Activated CD4-positive, alpha-beta T cell treated with anti-CD3 and anti-CD28 coated beads for 36 hours (primary cell): ENCODE data around the gene MCCC2. TPM values are rescaled to one million over a fixed set of nuclear protein-coding genes. Genes with fewer than 3 reads are reported as not detected.
"Not testable (repeated sequence)": the region's sequence is repeated elsewhere in the genome, so short reads cannot be mapped to it uniquely, and the experiment has no call there.

Experiments
- ATAC-seq: fragments of 200-7000 bp; cut with Tn5 transposase; one replicate; pipeline ENCODE4 v1.10.0; 2021; ENCODE audit warnings: mild to moderate bottlenecking, moderate library complexity
- CTCF ChIA-PET: fragments of 350-600 bp; sonication (Branson Sonifier 250); formaldehyde crosslinking; loops from one replicate; lab custom pipeline; 2021; ENCODE audit warnings: antibody characterized with exemption; lab: Charles Lee
- POLR2A ChIA-PET: fragments of 350-600 bp; sonication (Branson Sonifier 250); formaldehyde crosslinking; loops from one replicate; lab custom pipeline; 2021; ENCODE audit warnings: antibody characterized with exemption, inconsistent platforms; lab: Charles Lee
- DNase-seq: peaks from one replicate; pipeline ENCODE4 v3.0.0-alpha.2; 2020
- H3K27ac Mint-ChIP-seq: one replicate; pipeline ENCODE4 v1.8.0; 2021; ENCODE audit warnings: mixed read lengths
- H3K27me3 Mint-ChIP-seq: one replicate; pipeline ENCODE4 v1.8.0; 2021; ENCODE audit warnings: mixed read lengths
- H3K36me3 Mint-ChIP-seq: one replicate; pipeline ENCODE4 v1.8.0; 2021; ENCODE audit warnings: low read depth, mixed read lengths
- H3K4me1 Mint-ChIP-seq: one replicate; pipeline ENCODE4 v1.8.0; 2021; ENCODE audit warnings: mixed read lengths
- H3K4me3 Mint-ChIP-seq: one replicate; pipeline ENCODE4 v1.8.0; 2021; ENCODE audit warnings: mild to moderate bottlenecking, moderate library complexity, mixed read lengths
- H3K9me3 Mint-ChIP-seq: one replicate; pipeline ENCODE4 v1.8.0; 2021; ENCODE audit warnings: low read depth, mixed read lengths
- intact Hi-C, 2 experiments: fragments of 100-400 bp; cut with DNase I in 1 of 2; cut with micrococcal nuclease in 1 of 2; formaldehyde crosslinking; loops; one replicate each; pipeline versions ENCODE4 v1.14.2 to v1.15.1; 2022 to 2024; cut with DNase I, micrococcal nuclease
- total RNA-seq, 2 experiments: library from RNA; stranded (reverse); gene quantifications; one replicate each; pipeline ENCODE4 v1.2.3, GENCODE V29; 2021

The MCCC2 gene
- total RNA-seq, 2 experiments from 2014 or later = 52.2 to 56.4 TPM

DNA sequence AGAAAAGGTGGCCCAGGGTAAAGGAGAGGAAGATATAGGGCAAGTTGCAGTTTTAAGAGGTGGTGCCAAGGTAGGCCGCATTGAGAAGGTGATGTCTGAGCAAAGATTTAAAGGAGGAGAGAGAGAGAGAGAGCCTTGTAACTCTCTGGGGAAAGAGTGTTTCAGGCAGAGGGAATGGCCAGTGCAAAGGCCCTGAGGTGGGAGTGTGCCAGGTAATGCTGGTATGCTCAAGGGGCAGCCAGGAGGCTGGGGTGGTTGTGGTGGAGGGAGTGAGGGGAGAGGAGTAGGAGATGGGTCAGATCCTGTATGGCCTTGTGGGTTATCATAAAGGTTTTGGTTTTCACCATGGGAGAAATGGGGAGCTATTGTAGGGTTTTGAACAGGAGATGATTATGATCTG is 9.9 kb downstream of the MCCC2 start:
- Mint-ChIP-seq H3K9me3 (no peaks in the 10 kb centered on the region), H3K36me3 (peaks cover 45% of the 10 kb centered on the region), H3K4me3 (no peak overlapping the region), H3K27me3 (no peaks in the 10 kb centered on the region), H3K4me1 (peaks cover 24% of the 10 kb centered on the region), H3K27ac (peak overlapping the region; percentile 39)
- DNase-seq (no peak), ATAC-seq (no peak)
- ChIA-PET POLR2A (interaction anchor here (0.5 kb wide), 1 partner anchor 97 kb away, joined by 5 read pairs; no protein-coding TSS in a partner anchor), CTCF (no interaction called here)
- intact Hi-C loops = no loop called here

DNA sequence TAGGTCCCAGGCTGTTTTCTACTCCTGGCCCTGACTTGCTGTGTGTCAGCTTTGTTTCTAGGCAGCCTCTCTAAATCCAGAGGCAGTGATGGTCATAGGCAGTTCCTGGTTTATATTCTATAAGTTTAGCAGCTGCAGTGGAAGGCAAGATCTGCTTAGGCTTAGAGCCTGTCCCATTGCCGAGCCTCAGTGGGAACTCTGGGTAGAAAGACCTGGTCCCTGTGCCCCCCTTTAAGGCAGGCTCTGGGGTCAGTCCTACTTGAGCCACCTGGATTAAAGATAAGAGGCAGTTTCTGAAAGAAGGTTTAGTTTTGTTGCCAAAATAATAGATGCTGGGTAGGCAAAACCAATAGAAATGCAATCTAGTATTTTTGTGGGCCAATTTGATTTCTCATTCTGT is 13.6 kb downstream of the MCCC2 start:
- ATAC-seq = no peak
- Mint-ChIP-seq H3K27me3 (no peaks in the 10 kb centered on the region), H3K9me3 (no peaks in the 10 kb centered on the region), H3K4me1 (peaks cover 33% of the 10 kb centered on the region), H3K36me3 (peaks cover 49% of the 10 kb centered on the region), H3K27ac (peak overlapping the region; percentile 93), H3K4me3 (peak overlapping the region; percentile 17)
- CTCF ChIA-PET = interaction anchor here (0.6 to 2.3 kb wide), 10 partner anchors 10 to 44 kb away, joined by 3 to 32 read pairs (median 4); partner anchors contain the start of gene MCCC2
- intact Hi-C loops = loop anchor here (1.0 kb wide), 2 partner anchors 13 to 51 kb away; partner anchors contain the start of gene MCCC2 (in 2 of the 2)
- no peak for DNase-seq
- POLR2A ChIA-PET = interaction anchor here (0.7 to 2.4 kb wide), 4 partner anchors 10 to 157 kb away, joined by 3 to 19 read pairs (median 4); partner anchors contain the start of gene MCCC2

DNA sequence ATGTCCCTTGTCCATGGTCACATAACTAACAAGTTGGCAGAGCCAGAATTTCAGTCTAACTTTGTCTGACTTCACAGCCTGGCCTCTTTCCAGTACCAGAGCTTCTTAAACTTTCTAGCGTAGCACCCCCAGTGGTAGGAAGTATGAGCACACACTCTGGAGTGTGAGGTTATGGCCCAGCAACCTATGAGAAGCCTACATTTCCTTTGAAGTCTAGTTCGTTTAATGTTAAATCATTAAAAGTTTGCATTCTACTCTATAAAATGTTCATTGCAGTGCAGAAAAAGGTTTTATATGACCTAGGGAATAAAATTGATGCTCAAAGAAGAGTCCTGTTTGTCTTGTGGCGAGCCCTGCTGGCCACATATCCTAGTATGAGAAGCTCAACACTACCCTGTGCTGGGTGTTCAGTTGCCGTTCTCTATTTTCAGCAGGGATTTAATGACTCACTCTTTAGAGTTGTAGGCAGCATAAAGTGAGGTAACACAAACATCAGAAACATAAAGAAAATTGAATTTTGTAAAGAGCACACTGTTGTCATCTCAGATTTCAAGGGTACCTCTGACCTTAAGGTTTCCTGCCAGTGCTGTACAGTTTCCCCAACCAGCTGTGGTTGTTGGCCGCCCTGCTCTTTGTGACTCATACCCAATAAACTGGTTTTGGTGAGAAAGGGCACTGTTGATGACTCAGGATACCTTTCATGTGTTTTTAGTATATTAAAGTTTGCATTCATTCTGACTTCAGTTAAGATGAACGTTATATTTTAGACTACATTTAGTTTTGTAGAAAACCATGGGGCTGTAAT is 14.3 kb downstream of the MCCC2 start:
- Mint-ChIP-seq H3K4me3 (peak overlapping the region; percentile 17), H3K9me3 (no peaks in the 10 kb centered on the region)

DNA sequence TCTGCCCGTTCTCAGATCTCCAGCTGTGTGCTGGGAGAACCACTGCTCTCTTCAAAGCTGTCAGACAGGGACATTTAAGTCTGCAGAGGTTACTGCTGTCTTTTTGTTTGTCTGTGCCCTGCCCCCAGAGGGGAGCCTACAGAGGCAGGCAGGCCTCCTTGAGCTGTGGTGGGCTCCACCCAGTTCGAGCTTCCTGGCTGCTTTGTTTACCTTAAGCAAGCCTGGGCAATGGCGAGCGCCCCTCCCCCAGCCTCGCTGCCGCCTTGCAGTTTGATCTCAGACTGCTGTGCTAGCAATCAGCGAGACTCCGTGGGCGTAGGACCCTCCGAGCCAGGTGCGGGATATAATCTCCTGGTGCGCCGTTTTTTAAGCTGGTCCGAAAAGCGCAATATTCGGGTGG is 22.8 kb downstream of the MCCC2 start:
- POLR2A ChIA-PET, H3K27ac Mint-ChIP-seq, H3K9me3 Mint-ChIP-seq, H3K4me1 Mint-ChIP-seq, DNase-seq, H3K4me3 Mint-ChIP-seq, H3K27me3 Mint-ChIP-seq, intact Hi-C loops, ATAC-seq, CTCF ChIA-PET: not testable (repeated sequence)
- peaks cover 30% of the 10 kb centered on the region for H3K36me3 Mint-ChIP-seq

More for the DNA sequence above, 14.3 kb downstream of the MCCC2 start:
- intact Hi-C loops = loop anchor here (1.0 kb wide), 2 partner anchors 14 to 50 kb away; partner anchors contain the start of gene MCCC2 (in 2 of the 2)
- Mint-ChIP-seq H3K4me1 (peaks cover 33% of the 10 kb centered on the region), H3K27me3 (no peaks in the 10 kb centered on the region), H3K27ac (peak overlapping the region; percentile 93), H3K36me3 (peaks cover 46% of the 10 kb centered on the region)
- ATAC-seq = peak; percentile 92
- peak; percentile 87 for DNase-seq
- ChIA-PET POLR2A (interaction anchor here (0.7 to 2.4 kb wide), 4 partner anchors 11 to 156 kb away, joined by 3 to 19 read pairs (median 4); partner anchors contain the start of gene MCCC2), CTCF (interaction anchor here (0.6 to 2.3 kb wide), 11 partner anchors 10 to 60 kb away, joined by 3 to 32 read pairs (median 4); partner anchors contain the start of gene MCCC2)

DNA sequence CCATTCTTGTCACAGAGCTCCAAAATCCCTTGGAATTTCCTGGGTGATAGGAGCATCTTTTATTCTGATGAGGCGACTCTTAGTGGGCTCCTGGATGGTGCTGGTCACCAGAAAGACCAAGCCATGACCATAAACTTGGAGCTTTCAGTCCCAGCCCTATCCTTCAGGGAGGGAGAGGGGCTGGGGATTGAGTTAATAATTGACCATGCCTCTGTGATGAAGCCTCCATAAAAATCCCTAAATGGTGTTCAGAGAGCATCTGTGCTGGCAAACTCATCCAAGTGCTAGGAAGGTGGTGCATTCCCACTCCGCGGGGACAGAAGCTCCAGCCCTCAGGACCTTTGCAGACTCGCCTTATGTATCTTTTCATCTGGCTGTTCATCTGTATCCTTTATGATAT is 28.7 kb downstream of the MCCC2 start:
- CTCF ChIA-PET = interaction anchor here (0.9 kb wide), 1 partner anchor 23 kb away, joined by 3 read pairs; no protein-coding TSS in a partner anchor
- POLR2A ChIA-PET = no interaction called here
- peaks cover 38% of the 10 kb centered on the region for H3K36me3 Mint-ChIP-seq
- intact Hi-C loops = no loop called here
- H3K27me3 Mint-ChIP-seq = no peaks in the 10 kb centered on the region
- ATAC-seq = no peak
- no peaks in the 10 kb centered on the region for H3K9me3 Mint-ChIP-seq
- H3K4me3 Mint-ChIP-seq = no peak overlapping the region
- no peak overlapping the region for H3K27ac Mint-ChIP-seq
- peaks cover 2% of the 10 kb centered on the region for H3K4me1 Mint-ChIP-seq
- DNase-seq = no peak

DNA sequence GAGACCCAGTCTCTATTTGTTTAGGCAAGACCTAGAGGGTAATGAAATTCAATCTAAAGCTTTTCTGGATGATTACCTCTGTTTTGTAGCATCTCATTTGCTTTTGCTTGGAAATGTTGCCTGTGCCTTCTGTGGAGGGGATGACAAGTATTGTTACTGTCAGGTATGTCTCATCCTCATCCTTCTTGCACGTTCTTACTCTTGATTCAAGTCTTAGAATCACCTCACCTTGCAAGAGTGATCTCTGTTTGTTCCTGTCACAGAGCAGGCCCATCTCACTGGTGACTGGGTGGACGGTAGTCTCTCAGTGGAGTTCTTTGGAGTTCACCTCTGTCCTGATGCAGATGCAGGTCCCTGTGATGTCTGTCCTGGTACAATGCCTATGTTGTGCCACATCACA is 33.5 kb downstream of the MCCC2 start:
- ATAC-seq (peak; percentile 26), DNase-seq (no peak)
- peaks cover 51% of the 10 kb centered on the region for H3K36me3 Mint-ChIP-seq
- ChIA-PET POLR2A (no interaction called here), CTCF (no interaction called here)
- H3K9me3 Mint-ChIP-seq = no peaks in the 10 kb centered on the region
- H3K4me3 Mint-ChIP-seq = no peak overlapping the region
- H3K27me3 Mint-ChIP-seq = no peaks in the 10 kb centered on the region
- intact Hi-C loops = no loop called here
- H3K4me1 Mint-ChIP-seq = peaks cover 7% of the 10 kb centered on the region
- H3K27ac Mint-ChIP-seq = no peak overlapping the region

DNA sequence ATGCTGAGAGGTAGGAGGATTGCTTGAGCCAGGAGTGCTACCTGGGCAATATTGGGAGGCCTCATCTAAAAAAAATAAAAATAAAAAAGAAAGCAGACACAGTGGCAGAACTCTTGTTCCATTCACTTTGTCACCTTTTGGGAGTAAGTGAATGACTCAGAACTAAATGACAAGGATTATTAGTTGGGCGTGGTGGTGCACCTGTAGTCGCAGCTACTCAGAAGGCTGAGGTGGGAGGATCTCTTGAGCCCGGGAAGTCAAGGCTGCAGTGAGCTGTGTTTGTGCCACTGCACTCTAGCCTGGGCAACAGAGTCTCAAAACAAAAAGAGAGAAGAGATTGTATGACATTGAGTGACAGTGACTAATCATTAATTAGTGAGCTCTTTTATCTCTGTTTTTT is 34.1 kb downstream of the MCCC2 start:
- Mint-ChIP-seq H3K4me1 (peaks cover 7% of the 10 kb centered on the region), H3K36me3 (peaks cover 52% of the 10 kb centered on the region), H3K27me3 (no peaks in the 10 kb centered on the region), H3K9me3 (no peaks in the 10 kb centered on the region), H3K4me3 (no peak overlapping the region), H3K27ac (no peak overlapping the region)
- intact Hi-C loops = no loop called here
- CTCF ChIA-PET = no interaction called here
- no peak for DNase-seq
- ATAC-seq = no peak
- POLR2A ChIA-PET = no interaction called here

DNA sequence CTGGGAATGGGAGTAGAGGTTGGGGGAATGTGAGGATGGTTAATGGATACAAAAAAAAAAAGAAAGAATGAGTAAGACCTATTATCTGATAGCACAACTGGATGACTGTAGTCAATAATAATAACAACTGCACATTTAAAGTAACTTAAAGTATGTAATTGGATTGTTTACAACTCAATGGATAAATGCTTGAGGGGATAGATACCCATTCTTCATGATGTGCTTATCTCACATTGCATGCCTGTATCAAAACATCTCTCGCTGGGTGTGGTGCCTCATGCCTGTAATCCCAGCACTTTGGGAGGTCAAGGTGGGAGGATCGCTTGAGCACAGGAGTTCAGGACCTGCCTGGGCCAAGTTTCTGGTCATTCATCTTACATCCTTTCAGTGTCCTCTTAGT is 34.6 kb downstream of the MCCC2 start:
- H3K27ac Mint-ChIP-seq = no peak overlapping the region
- CTCF ChIA-PET = no interaction called here

DNA sequence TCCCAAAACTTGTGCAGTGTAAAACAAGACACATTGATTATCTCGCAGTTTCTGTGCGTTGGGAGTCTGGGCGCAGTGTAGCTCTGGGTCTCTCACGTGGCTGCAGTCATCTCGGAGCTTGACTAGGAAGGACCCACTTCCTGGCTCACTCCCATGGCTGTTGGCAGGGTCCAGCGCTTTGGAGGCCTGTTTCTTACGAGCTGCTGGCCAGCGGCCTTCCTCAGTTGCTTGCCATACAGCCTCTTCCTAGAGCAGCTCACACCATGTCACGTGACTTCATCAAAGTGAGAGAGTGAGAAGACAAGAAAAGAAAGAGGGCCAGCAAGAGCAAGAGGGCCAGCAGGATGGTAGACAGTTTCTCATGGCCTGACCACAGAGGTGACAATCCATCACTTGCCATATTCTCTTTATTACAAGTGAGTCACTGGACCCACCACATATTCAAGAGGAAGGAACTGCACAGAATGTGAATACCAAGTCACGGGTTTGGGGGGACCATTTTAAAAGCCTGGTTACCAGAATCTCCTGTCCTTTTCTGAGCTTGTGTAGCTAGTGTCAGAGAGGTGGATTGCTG is 36.2 kb downstream of the MCCC2 start:
- H3K36me3 Mint-ChIP-seq = peaks cover 49% of the 10 kb centered on the region
- intact Hi-C loops = no loop called here
- H3K4me3 Mint-ChIP-seq = no peak overlapping the region
- ChIA-PET CTCF (no interaction called here), POLR2A (no interaction called here)
- peak overlapping the region; percentile 14 for H3K27ac Mint-ChIP-seq
- no peak for ATAC-seq
- no peak for DNase-seq
- H3K4me1 Mint-ChIP-seq = peaks cover 7% of the 10 kb centered on the region
- no peaks in the 10 kb centered on the region for H3K9me3 Mint-ChIP-seq
- no peaks in the 10 kb centered on the region for H3K27me3 Mint-ChIP-seq

More for the DNA sequence above, 34.6 kb downstream of the MCCC2 start:
- peaks cover 50% of the 10 kb centered on the region for H3K36me3 Mint-ChIP-seq
- H3K4me3 Mint-ChIP-seq = no peak overlapping the region
- POLR2A ChIA-PET = no interaction called here
- no peak for ATAC-seq
- peaks cover 7% of the 10 kb centered on the region for H3K4me1 Mint-ChIP-seq
- intact Hi-C loops = no loop called here
- no peak for DNase-seq
- H3K9me3 Mint-ChIP-seq = no peaks in the 10 kb centered on the region
- H3K27me3 Mint-ChIP-seq = no peaks in the 10 kb centered on the region

DNA sequence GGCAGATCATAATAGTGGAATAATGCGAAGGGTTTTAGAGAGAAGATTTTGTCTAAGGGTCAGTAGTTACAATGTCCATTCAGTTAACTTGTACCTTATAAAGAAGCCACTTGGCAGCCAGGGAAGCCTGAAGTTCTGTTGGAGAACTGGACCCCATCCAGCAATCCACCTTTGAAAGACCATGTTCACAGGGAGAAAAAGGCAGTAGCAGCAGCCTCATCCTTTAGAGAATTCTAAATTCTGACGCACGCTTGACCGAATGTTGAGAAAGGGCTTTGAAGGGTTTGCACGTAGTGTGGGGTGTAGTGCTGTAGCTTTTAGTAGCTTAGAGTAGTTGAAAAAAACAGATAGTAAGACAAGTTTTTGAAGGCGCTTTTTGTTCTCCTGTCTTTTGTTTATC is 42.8 kb downstream of the MCCC2 start:
- no peaks in the 10 kb centered on the region for H3K27me3 Mint-ChIP-seq
- H3K4me1 Mint-ChIP-seq = peaks cover 1% of the 10 kb centered on the region
- ChIA-PET POLR2A (no interaction called here), CTCF (interaction anchor here (0.7 to 1.0 kb wide), 2 partner anchors 29 to 238 kb away, joined by 3 read pairs; no protein-coding TSS in a partner anchor)
- no peak for DNase-seq
- ATAC-seq = no peak
- no peak overlapping the region for H3K4me3 Mint-ChIP-seq
- H3K36me3 Mint-ChIP-seq = peaks cover 41% of the 10 kb centered on the region
- intact Hi-C loops = no loop called here
- no peaks in the 10 kb centered on the region for H3K9me3 Mint-ChIP-seq
- H3K27ac Mint-ChIP-seq = no peak overlapping the region

DNA sequence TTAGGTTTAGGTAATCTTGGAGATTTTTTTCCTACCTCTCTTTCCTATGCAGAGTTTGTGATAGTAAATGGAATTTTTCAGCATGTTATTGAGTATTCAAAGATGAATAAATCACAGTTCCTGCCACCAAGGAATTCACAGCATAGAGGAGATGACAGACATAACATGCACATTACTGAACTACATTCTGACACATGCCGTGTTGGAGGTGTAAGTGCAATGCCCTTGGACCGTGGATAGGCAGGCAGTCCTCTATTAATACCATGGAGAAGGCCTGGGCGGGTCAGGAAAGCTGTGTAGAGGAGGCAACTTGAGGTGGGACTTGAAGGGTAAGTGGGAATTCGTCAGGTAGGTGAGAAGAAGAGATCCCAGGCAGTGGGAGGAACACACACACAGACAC is 43.9 kb downstream of the MCCC2 start:
- H3K27ac Mint-ChIP-seq = no peak overlapping the region
- intact Hi-C loops = no loop called here
- H3K27me3 Mint-ChIP-seq = no peaks in the 10 kb centered on the region
- POLR2A ChIA-PET = no interaction called here
- peaks cover 43% of the 10 kb centered on the region for H3K36me3 Mint-ChIP-seq
- ATAC-seq = no peak
- H3K4me3 Mint-ChIP-seq = no peak overlapping the region
- no peaks in the 10 kb centered on the region for H3K4me1 Mint-ChIP-seq
- no peaks in the 10 kb centered on the region for H3K9me3 Mint-ChIP-seq
- CTCF ChIA-PET = no interaction called here
- no peak for DNase-seq
